ENCODE results near the gene WDTC1. TPM values are rescaled to one million over a fixed set of nuclear protein-coding genes. Genes with fewer than 3 reads are reported as not detected.

WDTC1 gene
- total RNA-seq, 1 experiment from 2014 or later, result 23.7 TPM

DNA sequence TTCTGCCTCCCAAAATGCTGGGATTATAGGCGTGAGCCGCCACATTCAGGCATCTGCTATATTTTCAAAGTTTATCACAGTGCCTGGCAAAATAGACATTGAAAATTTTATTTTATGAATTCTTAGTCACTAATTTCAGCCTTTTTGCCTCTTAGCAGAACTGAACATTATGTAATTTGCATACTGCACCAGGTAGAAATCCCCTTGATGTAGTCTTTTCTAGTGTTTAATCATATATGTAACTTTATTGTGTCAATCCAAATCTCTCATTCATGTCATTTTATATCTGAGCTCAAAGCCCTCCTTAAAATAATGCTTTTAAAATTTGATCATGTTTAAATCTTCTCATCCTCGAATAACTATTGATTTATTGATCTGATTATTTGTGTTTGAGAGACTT lies 19.2 kb downstream of the WDTC1 start:
- intact Hi-C loops (cut with micrococcal nuclease), result no loop called here
- Histone ChIP-seq H3K9me3 (ENCODE audit: low read length) (no peaks in the 10 kb centered on the region), H2AFZ (ENCODE audit: low read length) (no peak overlapping the region), H3K36me3 (ENCODE audit: low read depth, low read length) (no peaks in the 10 kb centered on the region), H3K9me2 (replicated peaks; ENCODE audit: low read length) (no peaks in the 10 kb centered on the region), H3F3A (ENCODE audit: low read length, unreplicated experiment) (no peaks in the 10 kb centered on the region), H3K27ac (ENCODE audit: low read length) (no peak overlapping the region), H3K27me3 (ENCODE audit: low read length) (no peaks in the 10 kb centered on the region), H3K9ac (ENCODE audit: low read length) (no peak overlapping the region), H3K79me2 (ENCODE audit: low read length) (no peaks in the 10 kb centered on the region), H3K4me2 (ENCODE audit: low read length) (no peak overlapping the region), H3K4me1 (ENCODE audit: insufficient read depth, low read length) (no peaks in the 10 kb centered on the region), H3K4me3 (ENCODE audit: low read length) (no peak overlapping the region), H4K20me1 (ENCODE audit: low read length) (no peaks in the 10 kb centered on the region)
- ChIA-PET CTCF (no interaction called here), POLR2A (ENCODE audit: unreplicated experiment) (no interaction called here)
- DNase-seq, result no peak
- BruUV-seq (replicated peaks), result no TSS peak
- no peak for ATAC-seq
- no peak for TF ChIP-seq EZH2phosphoT487 (IDR thresholded peaks at IDR 0.05; ENCODE audit: borderline replicate concordance, low read length)
- TF ChIP-seq EZH2 (IDR thresholded peaks at IDR 0.05; ENCODE audit: low read length, unreplicated experiment), result no peak
- TF ChIP-seq, protein P1, sequence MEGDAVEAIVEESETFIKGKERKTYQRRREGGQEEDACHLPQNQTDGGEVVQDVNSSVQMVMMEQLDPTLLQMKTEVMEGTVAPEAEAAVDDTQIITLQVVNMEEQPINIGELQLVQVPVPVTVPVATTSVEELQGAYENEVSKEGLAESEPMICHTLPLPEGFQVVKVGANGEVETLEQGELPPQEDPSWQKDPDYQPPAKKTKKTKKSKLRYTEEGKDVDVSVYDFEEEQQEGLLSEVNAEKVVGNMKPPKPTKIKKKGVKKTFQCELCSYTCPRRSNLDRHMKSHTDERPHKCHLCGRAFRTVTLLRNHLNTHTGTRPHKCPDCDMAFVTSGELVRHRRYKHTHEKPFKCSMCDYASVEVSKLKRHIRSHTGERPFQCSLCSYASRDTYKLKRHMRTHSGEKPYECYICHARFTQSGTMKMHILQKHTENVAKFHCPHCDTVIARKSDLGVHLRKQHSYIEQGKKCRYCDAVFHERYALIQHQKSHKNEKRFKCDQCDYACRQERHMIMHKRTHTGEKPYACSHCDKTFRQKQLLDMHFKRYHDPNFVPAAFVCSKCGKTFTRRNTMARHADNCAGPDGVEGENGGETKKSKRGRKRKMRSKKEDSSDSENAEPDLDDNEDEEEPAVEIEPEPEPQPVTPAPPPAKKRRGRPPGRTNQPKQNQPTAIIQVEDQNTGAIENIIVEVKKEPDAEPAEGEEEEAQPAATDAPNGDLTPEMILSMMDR (conservative IDR thresholded peaks at IDR 0.05; ENCODE audit: low read depth, low read length), result no peak

DNA sequence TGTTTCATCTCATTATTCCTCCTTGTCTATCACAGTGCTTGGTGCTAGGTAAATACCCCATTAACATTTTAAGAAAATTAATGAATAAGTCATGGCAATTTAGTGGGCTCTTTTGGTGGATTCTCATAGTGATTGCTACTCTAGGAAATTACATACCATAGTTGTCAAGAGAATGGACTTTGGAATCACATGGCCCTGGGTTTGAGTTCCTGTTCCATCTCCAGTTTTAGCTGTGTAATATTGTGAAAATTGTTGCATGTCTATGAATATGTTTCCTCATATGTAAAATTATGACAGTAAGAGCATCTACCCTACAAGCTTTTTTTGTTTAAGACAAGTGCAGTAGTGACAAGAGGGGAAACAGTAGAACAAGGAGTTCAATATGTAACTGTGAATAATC lies 20.7 kb downstream of the WDTC1 start:
- Histone ChIP-seq H3F3A (ENCODE audit: low read length, unreplicated experiment) (no peaks in the 10 kb centered on the region), H3K36me3 (ENCODE audit: low read depth, low read length) (no peaks in the 10 kb centered on the region), H3K4me2 (ENCODE audit: low read length) (no peak overlapping the region), H3K4me1 (ENCODE audit: insufficient read depth, low read length) (no peaks in the 10 kb centered on the region), H3K9ac (ENCODE audit: low read length) (no peak overlapping the region), H3K27me3 (ENCODE audit: low read length) (no peaks in the 10 kb centered on the region), H3K9me2 (replicated peaks; ENCODE audit: low read length) (no peaks in the 10 kb centered on the region), H3K79me2 (ENCODE audit: low read length) (no peaks in the 10 kb centered on the region), H3K9me3 (ENCODE audit: low read length) (no peaks in the 10 kb centered on the region), H2AFZ (ENCODE audit: low read length) (no peak overlapping the region), H3K27ac (ENCODE audit: low read length) (no peak overlapping the region), H3K4me3 (ENCODE audit: low read length) (no peak overlapping the region), H4K20me1 (ENCODE audit: low read length) (no peaks in the 10 kb centered on the region)
- TF ChIP-seq, protein P1 (conservative IDR thresholded peaks at IDR 0.05; ENCODE audit: low read depth, low read length), result no peak
- TF ChIP-seq EZH2phosphoT487 (IDR thresholded peaks at IDR 0.05; ENCODE audit: borderline replicate concordance, low read length) (no peak), EZH2 (IDR thresholded peaks at IDR 0.05; ENCODE audit: low read length, unreplicated experiment) (no peak)
- BruUV-seq (replicated peaks), result no TSS peak
- ChIA-PET POLR2A (ENCODE audit: unreplicated experiment) (no interaction called here), CTCF (no interaction called here)
- intact Hi-C loops (cut with micrococcal nuclease), result no loop called here
- no peak for ATAC-seq
- DNase-seq, result no peak

DNA sequence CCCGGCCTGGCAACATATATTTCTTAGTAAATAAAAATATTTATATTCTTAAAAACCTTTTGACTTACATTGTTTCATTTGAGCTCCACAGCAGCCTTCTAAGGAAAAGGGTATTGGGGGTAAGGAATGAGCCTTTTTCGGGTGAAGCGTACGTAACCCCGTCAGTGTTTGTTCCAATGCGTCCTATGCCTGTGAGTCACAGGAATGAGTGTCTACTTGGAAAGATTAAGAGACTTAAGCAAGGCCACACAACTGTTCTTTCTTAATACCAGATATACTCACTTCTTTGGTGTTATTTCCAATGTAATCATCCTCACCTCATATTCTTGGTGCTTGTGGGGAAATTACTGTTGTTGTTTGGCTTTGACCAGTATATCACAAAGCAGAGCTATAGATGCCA lies 22.7 kb downstream of the WDTC1 start:
- H3K4me3 ChIP-seq (ENCODE audit: low read length), result no peak overlapping the region
- H3K9me3 ChIP-seq (ENCODE audit: low read length), result no peaks in the 10 kb centered on the region
- ATAC-seq (no peak), DNase-seq (no peak)
- H3K79me2 ChIP-seq (ENCODE audit: low read length), result no peaks in the 10 kb centered on the region
- H3K4me2 ChIP-seq (ENCODE audit: low read length), result no peak overlapping the region
- ChIA-PET CTCF (no interaction called here), POLR2A (ENCODE audit: unreplicated experiment) (no interaction called here)
- TF ChIP-seq EZH2 (IDR thresholded peaks at IDR 0.05; ENCODE audit: low read length, unreplicated experiment) (no peak), EZH2phosphoT487 (IDR thresholded peaks at IDR 0.05; ENCODE audit: borderline replicate concordance, low read length) (no peak)
- TF ChIP-seq, protein P1 (conservative IDR thresholded peaks at IDR 0.05; ENCODE audit: low read depth, low read length), result no peak
- intact Hi-C loops (cut with micrococcal nuclease), result no loop called here
- H3K27ac ChIP-seq (ENCODE audit: low read length), result no peak overlapping the region
- no peaks in the 10 kb centered on the region for H3F3A ChIP-seq (ENCODE audit: low read length, unreplicated experiment)
- H3K9me2 ChIP-seq (replicated peaks; ENCODE audit: low read length), result no peaks in the 10 kb centered on the region
- no peaks in the 10 kb centered on the region for H3K36me3 ChIP-seq (ENCODE audit: low read depth, low read length)
- H3K9ac ChIP-seq (ENCODE audit: low read length), result no peak overlapping the region
- H4K20me1 ChIP-seq (ENCODE audit: low read length), result no peaks in the 10 kb centered on the region
- H2AFZ ChIP-seq (ENCODE audit: low read length), result no peak overlapping the region
- H3K4me1 ChIP-seq (ENCODE audit: insufficient read depth, low read length), result no peaks in the 10 kb centered on the region
- BruUV-seq (replicated peaks), result no TSS peak
- H3K27me3 ChIP-seq (ENCODE audit: low read length), result no peaks in the 10 kb centered on the region
